Measurements from ENCODE around the gene TNNI3.

DNA sequence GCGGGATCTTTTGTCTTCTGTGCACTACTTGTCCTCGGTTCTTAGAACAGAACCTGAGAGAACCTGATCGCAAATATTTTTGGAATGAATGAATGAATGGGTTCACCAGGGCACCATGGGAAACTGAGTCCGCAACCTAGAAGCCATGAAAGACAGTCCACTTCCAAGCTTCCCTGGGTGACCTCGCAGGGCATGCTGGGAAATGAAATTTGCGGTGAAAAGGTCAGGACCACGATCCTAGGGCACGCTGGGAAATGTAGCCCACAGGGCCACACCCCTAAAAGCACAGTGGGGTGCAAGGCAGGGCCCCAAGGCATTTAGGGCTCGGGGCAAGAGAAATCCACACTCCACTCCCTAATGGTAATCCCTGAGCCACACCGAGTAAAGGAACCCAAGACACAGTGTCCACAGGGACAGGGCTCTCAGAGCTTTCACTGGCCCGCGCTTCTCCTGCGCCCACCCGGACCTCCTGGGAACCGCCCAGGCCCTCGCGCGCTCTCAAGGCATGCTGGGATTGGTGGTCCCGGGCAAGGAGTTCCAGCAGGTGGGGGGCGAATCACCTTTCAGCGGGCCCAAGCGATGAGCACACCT lies 39.0 kb downstream of the TNNI3 start:
- no peak for TF ChIP-seq ELK1 (IDR thresholded peaks at IDR 0.05; ENCODE audit: low read depth, low read length)
- TF ChIP-seq ATF3 (IDR thresholded peaks at IDR 0.05; ENCODE audit: borderline replicate concordance, extremely low read depth, low read depth, low read length): no peak
- no peak for TF ChIP-seq JUND (IDR thresholded peaks at IDR 0.05; ENCODE audit: low read depth, low read length)
- no peak for TF ChIP-seq POLR2AphosphoS5 (IDR thresholded peaks at IDR 0.05; ENCODE audit: low read length)
- TF ChIP-seq NFYB (IDR thresholded peaks at IDR 0.05; ENCODE audit: insufficient read depth, low read depth, low read length): no peak

Data from GM12878 (cell line).